ENCODE measurements around the gene SBF2.
"Not testable (repeated sequence)": the region's sequence is repeated elsewhere in the genome, so short reads cannot be mapped to it uniquely, and the experiment has no call there.

The SBF2 gene

GRCh38 chr11:10064828-10065227 lies 229.2 kb downstream of the SBF2 start:
- FAIRE-seq: no peak
- TF ChIP-seq POLR2A (IDR thresholded peaks at IDR 0.05; ENCODE audit: low read depth, low read length): no peak
- DNase-seq (ENCODE audit: insufficient read length, low spot score): no peak

GRCh38 chr11:10058356-10058755 lies 235.7 kb downstream of the SBF2 start:
- DNase-seq (ENCODE audit: insufficient read length, low spot score) (no peak), FAIRE-seq (no peak)
- no peak for TF ChIP-seq POLR2A (IDR thresholded peaks at IDR 0.05; ENCODE audit: low read depth, low read length)

DNA sequence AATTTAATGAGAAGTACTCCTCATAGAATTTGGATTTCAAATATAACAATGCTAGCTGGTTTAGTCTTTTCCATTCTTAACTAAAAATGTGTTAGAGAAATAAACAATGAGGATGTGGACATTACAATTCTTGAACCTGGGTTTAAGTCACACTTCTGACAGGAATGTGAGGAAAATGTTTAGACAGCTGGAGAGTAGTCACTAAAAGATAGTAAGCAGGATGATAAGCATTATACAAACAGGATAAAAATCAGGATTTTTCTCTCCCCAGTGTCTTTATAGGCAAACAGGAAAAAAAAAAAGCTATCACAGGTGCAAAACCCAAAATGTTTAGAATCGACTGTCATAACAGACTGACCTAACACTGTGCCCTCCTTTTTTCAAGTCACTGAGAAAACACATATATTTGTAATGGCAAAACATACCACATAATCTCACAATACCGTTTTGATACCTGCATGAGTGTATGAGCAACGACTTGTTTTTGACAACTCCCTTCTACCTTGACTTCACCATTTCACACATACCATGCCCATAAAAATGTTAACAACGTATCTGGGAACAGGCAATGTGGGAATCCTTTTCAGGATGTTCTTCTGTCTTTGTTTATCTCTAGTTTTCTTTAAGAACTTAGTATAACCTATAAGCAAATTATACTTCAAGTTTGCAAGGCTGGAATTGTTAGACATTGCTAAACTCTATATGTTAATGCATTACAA lies 242.0 kb downstream of the SBF2 start:
- DNase-seq (ENCODE audit: insufficient read length, low spot score) (no peak), FAIRE-seq (peak; percentile 78)
- no peak for TF ChIP-seq POLR2A (IDR thresholded peaks at IDR 0.05; ENCODE audit: low read depth, low read length)

GRCh38 chr11:10050561-10050960 lies 243.5 kb downstream of the SBF2 start:
- FAIRE-seq: peak; percentile 84

DNA sequence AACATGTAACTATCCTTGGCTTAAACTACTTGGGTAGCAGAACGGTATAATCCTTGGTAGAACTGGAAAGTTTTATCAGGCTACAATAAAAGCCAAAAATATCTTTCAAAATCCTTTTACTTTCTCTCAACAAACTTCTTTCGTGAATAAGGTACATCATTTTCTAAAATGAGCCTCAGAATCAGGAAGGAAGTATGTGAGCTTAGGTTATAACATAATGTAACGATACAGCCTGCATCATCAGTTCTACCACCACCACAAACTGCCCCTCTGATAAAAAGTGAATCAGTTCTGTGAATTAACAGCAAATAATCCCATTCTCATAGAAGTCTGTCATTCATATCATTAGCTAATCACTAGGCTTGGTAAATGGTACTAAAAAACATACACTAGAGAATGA lies 244.3 kb downstream of the SBF2 start:
- DNase-seq (ENCODE audit: insufficient read length, low spot score) (no peak), FAIRE-seq (peak; percentile 61)
- TF ChIP-seq POLR2A (IDR thresholded peaks at IDR 0.05; ENCODE audit: low read depth, low read length): no peak

More at GRCh38 chr11:10050561-10050960, 243.5 kb downstream of the SBF2 start:
- no peak for DNase-seq (ENCODE audit: insufficient read length, low spot score)
- no peak for TF ChIP-seq POLR2A (IDR thresholded peaks at IDR 0.05; ENCODE audit: low read depth, low read length)

DNA sequence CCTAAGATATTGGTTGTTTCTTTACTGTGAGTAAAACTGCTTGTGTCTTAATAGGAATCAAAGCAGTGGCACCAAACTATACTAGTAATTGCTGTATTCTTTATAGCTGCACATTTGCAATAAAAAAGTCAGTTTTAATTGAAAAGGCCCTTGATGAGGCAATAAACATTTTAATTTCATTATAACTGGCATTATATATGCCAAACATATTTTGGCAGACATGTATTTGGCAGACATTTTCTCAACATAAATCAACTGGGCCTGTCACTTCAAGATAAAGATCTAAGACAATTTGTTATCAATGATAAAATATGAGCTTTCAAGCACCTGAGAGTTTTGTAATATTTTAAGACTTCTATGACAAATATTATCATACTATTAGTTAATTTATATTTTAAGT lies 245.7 kb downstream of the SBF2 start:
- no peak for TF ChIP-seq POLR2A (IDR thresholded peaks at IDR 0.05; ENCODE audit: low read depth, low read length)
- peak; percentile 43 for FAIRE-seq
- no peak for DNase-seq (ENCODE audit: insufficient read length, low spot score)

DNA sequence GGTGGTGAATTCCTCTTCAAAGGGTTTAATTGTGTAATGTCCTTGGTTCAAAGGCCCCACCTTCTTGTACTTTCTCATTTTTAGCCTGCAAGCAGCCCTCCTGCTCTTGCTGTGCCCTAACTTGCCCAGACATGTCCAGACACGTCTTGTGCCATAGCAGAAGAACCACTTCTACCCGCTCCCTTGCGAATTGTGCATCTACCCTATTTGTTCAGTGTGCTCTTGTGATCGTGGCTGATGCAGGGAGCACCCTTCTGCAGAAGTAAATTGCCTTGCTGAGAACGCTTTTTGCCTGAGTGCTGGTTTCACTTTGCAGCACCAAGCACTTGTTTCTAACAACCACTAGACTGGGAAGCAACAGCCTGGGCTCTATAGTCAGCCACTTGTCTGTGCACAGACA lies 249.4 kb downstream of the SBF2 start:
- FAIRE-seq (peak; percentile 15), DNase-seq (ENCODE audit: insufficient read length, low spot score) (no peak)
- TF ChIP-seq POLR2A (IDR thresholded peaks at IDR 0.05; ENCODE audit: low read depth, low read length): no peak

- FAIRE-seq (peak; percentile 72), DNase-seq (ENCODE audit: insufficient read length, low spot score) (no peak)
- TF ChIP-seq POLR2A (IDR thresholded peaks at IDR 0.05; ENCODE audit: low read depth, low read length): no peak
Measured at GRCh38 chr11:10042699-10043098, 251.3 kb downstream of the SBF2 start.

DNA sequence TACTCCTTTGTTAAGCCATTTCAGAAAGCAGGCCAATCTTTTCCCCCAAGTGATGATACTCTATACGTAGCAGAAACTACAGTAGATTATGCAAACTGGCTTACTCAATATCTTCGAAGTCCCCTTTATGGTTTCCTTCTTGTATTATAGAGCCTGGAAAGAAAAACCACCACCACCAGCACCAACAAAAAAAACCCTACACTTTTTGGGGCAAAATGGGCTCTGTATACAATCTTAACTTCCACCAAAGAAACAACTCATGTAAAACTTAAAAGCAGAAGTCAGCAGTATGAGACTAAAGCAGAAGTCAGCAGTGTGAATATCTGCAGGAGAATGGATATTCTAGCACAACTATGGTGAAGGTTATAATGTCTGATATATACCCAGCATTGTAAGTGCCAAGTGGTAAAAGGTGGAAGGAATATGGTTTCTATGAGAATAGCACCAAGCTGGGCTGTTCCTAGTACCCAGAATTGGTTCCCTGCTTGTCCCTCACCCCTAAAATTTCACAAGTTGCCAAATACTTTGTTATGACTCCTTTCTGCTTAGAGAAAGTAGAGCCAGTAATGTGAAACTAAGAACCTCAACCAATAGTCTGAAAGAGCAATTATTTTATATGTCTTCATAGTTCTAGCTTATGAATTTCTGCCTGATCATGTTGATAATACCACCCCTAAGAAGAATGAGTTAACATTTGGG lies 252.1 kb downstream of the SBF2 start:
- FAIRE-seq: peak; percentile 48
- TF ChIP-seq POLR2A (IDR thresholded peaks at IDR 0.05; ENCODE audit: low read depth, low read length): no peak
- DNase-seq (ENCODE audit: insufficient read length, low spot score): no peak

DNA sequence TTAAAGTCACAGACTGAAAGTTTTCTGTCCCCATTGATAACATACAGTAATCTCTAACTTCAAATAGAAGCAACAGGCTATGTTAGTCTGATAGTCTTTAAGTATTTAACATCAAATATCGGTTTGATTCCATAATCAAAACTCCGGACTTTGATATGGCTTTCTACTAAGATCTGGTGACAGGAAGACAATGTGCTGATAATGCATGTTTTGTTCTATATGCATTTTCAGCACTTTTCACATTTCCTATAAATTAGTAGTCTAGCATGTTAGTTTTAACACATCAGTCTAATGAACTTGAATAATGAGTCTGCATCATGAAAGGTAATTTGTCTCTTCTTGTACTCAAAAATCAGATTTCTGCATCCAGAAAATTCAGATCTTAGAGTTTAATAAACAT lies 252.7 kb downstream of the SBF2 start:
- FAIRE-seq (peak; percentile 93), DNase-seq (ENCODE audit: insufficient read length, low spot score) (no peak)
- no peak for TF ChIP-seq POLR2A (IDR thresholded peaks at IDR 0.05; ENCODE audit: low read depth, low read length)

GRCh38 chr11:10038521-10039302 lies 255.3 kb downstream of the SBF2 start:
- FAIRE-seq: peak; percentile 90
- DNase-seq (ENCODE audit: insufficient read length, low spot score): no peak
- TF ChIP-seq POLR2A (IDR thresholded peaks at IDR 0.05; ENCODE audit: low read depth, low read length): no peak

- not testable (repeated sequence) for DNase-seq (ENCODE audit: insufficient read length, low spot score); FAIRE-seq
Measured at GRCh38 chr11:10035932-10036331, 258.1 kb downstream of the SBF2 start.

- DNase-seq (ENCODE audit: insufficient read length, low spot score) (no peak), FAIRE-seq (peak; percentile 84)
- TF ChIP-seq POLR2A (IDR thresholded peaks at IDR 0.05; ENCODE audit: low read depth, low read length): no peak
Measured at GRCh38 chr11:10032935-10033334, 261.1 kb downstream of the SBF2 start.

GRCh38 chr11:10030122-10030490 lies 263.9 kb downstream of the SBF2 start:
- no peak for TF ChIP-seq POLR2A (IDR thresholded peaks at IDR 0.05; ENCODE audit: low read depth, low read length)
- FAIRE-seq: peak; percentile 75
- no peak for DNase-seq (ENCODE audit: insufficient read length, low spot score)

Data from H54 (cell line).